NCI-H187 treated with DMSO at 0.1 percent for 48 hours (cell line): ENCODE data around the gene ASIC2.

Source experiments
- DNase-seq: peaks from one replicate; lab custom pipeline; 2025; lab: John Stamatoyannopoulos, UW

ASIC2 gene

GRCh38 chr17:33287096-33287725 is 5.9 kb downstream of the ASIC2 start:
- no peak for DNase-seq

- DNase-seq, result no peak
Measured at GRCh38 chr17:33285413-33285812, 7.7 kb downstream of the ASIC2 start.

GRCh38 chr17:33284022-33284421 is 9.1 kb downstream of the ASIC2 start:
- DNase-seq, result no peak

- no peak for DNase-seq
Measured at GRCh38 chr17:33280162-33280943, 12.7 kb downstream of the ASIC2 start.

- no peak for DNase-seq
Measured at GRCh38 chr17:33277436-33278100, 15.5 kb downstream of the ASIC2 start.

- DNase-seq, result no peak
Measured at GRCh38 chr17:33273743-33274410, 19.2 kb downstream of the ASIC2 start.

- no peak for DNase-seq
Measured at GRCh38 chr17:33273271-33273670, 19.8 kb downstream of the ASIC2 start.

GRCh38 chr17:33272438-33272837 is 20.7 kb downstream of the ASIC2 start:
- DNase-seq, result no peak

GRCh38 chr17:33269337-33270060 is 23.6 kb downstream of the ASIC2 start:
- DNase-seq, result no peak

- no peak for DNase-seq
Measured at GRCh38 chr17:33267851-33268548, 25.1 kb downstream of the ASIC2 start.

- no peak for DNase-seq
Measured at GRCh38 chr17:33267271-33267790, 25.8 kb downstream of the ASIC2 start.

- no peak for DNase-seq
Measured at GRCh38 chr17:33266611-33267010, 26.5 kb downstream of the ASIC2 start.

GRCh38 chr17:33266116-33266515 is 27.0 kb downstream of the ASIC2 start:
- no peak for DNase-seq

- no peak for DNase-seq
Measured at GRCh38 chr17:33263396-33263795, 29.7 kb downstream of the ASIC2 start.

GRCh38 chr17:33262266-33263123 is 30.6 kb downstream of the ASIC2 start:
- DNase-seq, result no peak

- no peak for DNase-seq
Measured at GRCh38 chr17:33261820-33262219, 31.3 kb downstream of the ASIC2 start.

- peak; percentile 59 for DNase-seq
Measured at GRCh38 chr17:33260638-33261037, 32.5 kb downstream of the ASIC2 start.

- DNase-seq, result no peak
Measured at GRCh38 chr17:33258296-33258695, 34.8 kb downstream of the ASIC2 start.

- DNase-seq, result no peak
Measured at GRCh38 chr17:33245183-33245582, 47.9 kb downstream of the ASIC2 start.

- DNase-seq, result no peak
Measured at GRCh38 chr17:33243732-33244131, 49.4 kb downstream of the ASIC2 start.
